ENCODE measurements around the gene FGF22. TPM values are rescaled to one million over a fixed set of nuclear protein-coding genes. Genes with fewer than 3 reads are reported as not detected.

FGF22 gene
- total RNA-seq, 4 donors from 2014 or later = 0.38 to 1.6 TPM; not detected in 2

- H3K27me3 ChIP-seq = peaks cover 1 to 66% (median 6%) of the 10 kb centered on the region in 4 donors
- no peak for DNase-seq
- intact Hi-C loops (cut with DNase I) = no loop called here
- WGBS, 2 donors = 60 to 100% methylated on average over 1 of the region's 16 CpGs
- no peak overlapping the region for H3K4me3 ChIP-seq
- no peak overlapping the region for H3K27ac ChIP-seq
- TF ChIP-seq POLR2A (IDR thresholded peaks at IDR 0.05) (no peak), CTCF (IDR thresholded peaks at IDR 0.05) (no peak)
- H3K9me3 ChIP-seq = no peaks in the 10 kb centered on the region
- peaks cover 0 to 5% (median 2%) of the 10 kb centered on the region in 3 donors for H3K4me1 ChIP-seq
- no peaks in the 10 kb centered on the region for H3K36me3 ChIP-seq
Observed at GRCh38 chr19:596263-596655, 43.4 kb upstream of the FGF22 start.

- intact Hi-C loops (cut with DNase I) = no loop called here
- 48 to 51% methylated on average over 9 to 10 of the region's 18 CpGs for WGBS, 2 donors
- H3K27ac ChIP-seq = no peak overlapping the region
- no peak for DNase-seq
- H3K4me1 ChIP-seq = no peaks in the 10 kb centered on the region
- H3K9me3 ChIP-seq = no peaks in the 10 kb centered on the region
- no peaks in the 10 kb centered on the region for H3K36me3 ChIP-seq
- H3K4me3 ChIP-seq = no peak overlapping the region
- TF ChIP-seq POLR2A (IDR thresholded peaks at IDR 0.05) (no peak), CTCF (IDR thresholded peaks at IDR 0.05) (no peak)
- peaks cover 0 to 52% (median 0%) of the 10 kb centered on the region in 4 donors for H3K27me3 ChIP-seq
Observed at GRCh38 chr19:597406-598315, 42.0 kb upstream of the FGF22 start.

GRCh38 chr19:601310-601709 lies 38.4 kb upstream of the FGF22 start:
- Histone ChIP-seq H3K27me3 (peaks cover 0 to 16% (median 0%) of the 10 kb centered on the region in 4 donors), H3K4me1 (no peaks in the 10 kb centered on the region), H3K9me3 (no peaks in the 10 kb centered on the region), H3K36me3 (no peaks in the 10 kb centered on the region), H3K4me3 (no peak overlapping the region), H3K27ac (no peak overlapping the region)
- no peak for DNase-seq
- 88 to 92% methylated on average over 28 of the region's 28 CpGs for WGBS, 2 donors
- TF ChIP-seq CTCF (IDR thresholded peaks at IDR 0.05) (no peak), POLR2A (IDR thresholded peaks at IDR 0.05) (no peak)
- intact Hi-C loops (cut with DNase I) = no loop called here

- no peak overlapping the region for H3K4me3 ChIP-seq
- intact Hi-C loops (cut with DNase I) = no loop called here
- H3K27ac ChIP-seq = no peak overlapping the region
- no peaks in the 10 kb centered on the region for H3K9me3 ChIP-seq
- H3K27me3 ChIP-seq = peaks cover 0 to 11% (median 0%) of the 10 kb centered on the region in 4 donors
- no peaks in the 10 kb centered on the region for H3K36me3 ChIP-seq
- TF ChIP-seq CTCF (IDR thresholded peaks at IDR 0.05) (no peak), POLR2A (IDR thresholded peaks at IDR 0.05) (no peak)
- H3K4me1 ChIP-seq = no peaks in the 10 kb centered on the region
- DNase-seq = no peak
- WGBS, 2 donors = 81 to 87% methylated on average over 24 to 25 of the region's 25 CpGs
Observed at GRCh38 chr19:601790-602189, 37.9 kb upstream of the FGF22 start.

Data from esophagus squamous epithelium (tissue), 5 donors.